HL-60 (cell line): Measurements from ENCODE around the gene POLN.

Source experiments
- GABPA ChIP-seq: IDR thresholded peaks from 2 replicates; pipeline ENCODE4 v1.6.1; 2012; ENCODE audit warnings: low read depth
- POLR2AphosphoS5 ChIP-seq: IDR thresholded peaks from 2 replicates; pipeline ENCODE4 v1.6.1; 2012; ENCODE audit warnings: low read depth
- TF ChIP-seq, protein P1 (sequence below): IDR thresholded peaks from one replicate; pipeline ENCODE4 v1.5.1; 2011; ENCODE audit warnings: low read length, control low read depth, inconsistent platforms; ENCODE audit not compliant: insufficient read depth
- TF ChIP-seq, protein P2 (sequence below): IDR thresholded peaks from 2 replicates; pipeline ENCODE4 v1.6.1; 2012; ENCODE audit warnings: low read depth; ENCODE audit not compliant: insufficient replicate concordance

DNA sequence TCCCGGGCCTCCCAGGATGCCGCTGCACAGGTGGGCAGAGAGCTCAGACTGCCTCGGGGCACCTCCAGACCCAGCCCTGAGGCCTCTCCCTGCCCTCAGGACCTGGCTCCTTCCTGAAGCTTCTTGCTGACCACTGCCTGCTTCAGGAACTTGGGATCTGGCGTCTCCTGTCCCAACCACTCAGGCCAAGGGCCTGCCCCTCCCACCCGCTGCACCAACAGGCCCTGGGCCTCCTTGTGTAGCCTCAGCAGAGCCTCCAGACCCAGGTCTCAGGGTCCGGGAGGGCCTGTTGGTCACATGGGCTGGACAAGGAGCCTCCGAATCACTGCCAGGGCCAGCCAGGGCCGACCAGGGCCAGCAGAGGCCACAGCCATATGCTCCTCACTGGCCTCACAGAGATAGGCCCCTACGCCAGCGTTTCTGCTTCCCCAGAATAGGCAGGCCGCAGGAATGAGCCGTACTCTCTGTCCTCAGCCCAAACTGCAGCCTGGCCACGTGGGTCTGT, 17.2 kb upstream of the POLN start:
- TF ChIP-seq, protein P1, sequence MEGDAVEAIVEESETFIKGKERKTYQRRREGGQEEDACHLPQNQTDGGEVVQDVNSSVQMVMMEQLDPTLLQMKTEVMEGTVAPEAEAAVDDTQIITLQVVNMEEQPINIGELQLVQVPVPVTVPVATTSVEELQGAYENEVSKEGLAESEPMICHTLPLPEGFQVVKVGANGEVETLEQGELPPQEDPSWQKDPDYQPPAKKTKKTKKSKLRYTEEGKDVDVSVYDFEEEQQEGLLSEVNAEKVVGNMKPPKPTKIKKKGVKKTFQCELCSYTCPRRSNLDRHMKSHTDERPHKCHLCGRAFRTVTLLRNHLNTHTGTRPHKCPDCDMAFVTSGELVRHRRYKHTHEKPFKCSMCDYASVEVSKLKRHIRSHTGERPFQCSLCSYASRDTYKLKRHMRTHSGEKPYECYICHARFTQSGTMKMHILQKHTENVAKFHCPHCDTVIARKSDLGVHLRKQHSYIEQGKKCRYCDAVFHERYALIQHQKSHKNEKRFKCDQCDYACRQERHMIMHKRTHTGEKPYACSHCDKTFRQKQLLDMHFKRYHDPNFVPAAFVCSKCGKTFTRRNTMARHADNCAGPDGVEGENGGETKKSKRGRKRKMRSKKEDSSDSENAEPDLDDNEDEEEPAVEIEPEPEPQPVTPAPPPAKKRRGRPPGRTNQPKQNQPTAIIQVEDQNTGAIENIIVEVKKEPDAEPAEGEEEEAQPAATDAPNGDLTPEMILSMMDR = no peak
- no peak for TF ChIP-seq POLR2AphosphoS5
- TF ChIP-seq GABPA = no peak
- TF ChIP-seq, protein P2, sequence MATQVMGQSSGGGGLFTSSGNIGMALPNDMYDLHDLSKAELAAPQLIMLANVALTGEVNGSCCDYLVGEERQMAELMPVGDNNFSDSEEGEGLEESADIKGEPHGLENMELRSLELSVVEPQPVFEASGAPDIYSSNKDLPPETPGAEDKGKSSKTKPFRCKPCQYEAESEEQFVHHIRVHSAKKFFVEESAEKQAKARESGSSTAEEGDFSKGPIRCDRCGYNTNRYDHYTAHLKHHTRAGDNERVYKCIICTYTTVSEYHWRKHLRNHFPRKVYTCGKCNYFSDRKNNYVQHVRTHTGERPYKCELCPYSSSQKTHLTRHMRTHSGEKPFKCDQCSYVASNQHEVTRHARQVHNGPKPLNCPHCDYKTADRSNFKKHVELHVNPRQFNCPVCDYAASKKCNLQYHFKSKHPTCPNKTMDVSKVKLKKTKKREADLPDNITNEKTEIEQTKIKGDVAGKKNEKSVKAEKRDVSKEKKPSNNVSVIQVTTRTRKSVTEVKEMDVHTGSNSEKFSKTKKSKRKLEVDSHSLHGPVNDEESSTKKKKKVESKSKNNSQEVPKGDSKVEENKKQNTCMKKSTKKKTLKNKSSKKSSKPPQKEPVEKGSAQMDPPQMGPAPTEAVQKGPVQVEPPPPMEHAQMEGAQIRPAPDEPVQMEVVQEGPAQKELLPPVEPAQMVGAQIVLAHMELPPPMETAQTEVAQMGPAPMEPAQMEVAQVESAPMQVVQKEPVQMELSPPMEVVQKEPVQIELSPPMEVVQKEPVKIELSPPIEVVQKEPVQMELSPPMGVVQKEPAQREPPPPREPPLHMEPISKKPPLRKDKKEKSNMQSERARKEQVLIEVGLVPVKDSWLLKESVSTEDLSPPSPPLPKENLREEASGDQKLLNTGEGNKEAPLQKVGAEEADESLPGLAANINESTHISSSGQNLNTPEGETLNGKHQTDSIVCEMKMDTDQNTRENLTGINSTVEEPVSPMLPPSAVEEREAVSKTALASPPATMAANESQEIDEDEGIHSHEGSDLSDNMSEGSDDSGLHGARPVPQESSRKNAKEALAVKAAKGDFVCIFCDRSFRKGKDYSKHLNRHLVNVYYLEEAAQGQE = no peak
